HG03064 (cell line): ENCODE results near the gene RAD51B.

ENCODE experiments used
- ATAC-seq: cut with Tn5 transposase; IDR thresholded peaks from one replicate; pipeline ENCODE4 v1.9.1; 2021; ENCODE audit warnings: low read depth; ENCODE audit not compliant: unreplicated experiment

Gene RAD51B

DNA sequence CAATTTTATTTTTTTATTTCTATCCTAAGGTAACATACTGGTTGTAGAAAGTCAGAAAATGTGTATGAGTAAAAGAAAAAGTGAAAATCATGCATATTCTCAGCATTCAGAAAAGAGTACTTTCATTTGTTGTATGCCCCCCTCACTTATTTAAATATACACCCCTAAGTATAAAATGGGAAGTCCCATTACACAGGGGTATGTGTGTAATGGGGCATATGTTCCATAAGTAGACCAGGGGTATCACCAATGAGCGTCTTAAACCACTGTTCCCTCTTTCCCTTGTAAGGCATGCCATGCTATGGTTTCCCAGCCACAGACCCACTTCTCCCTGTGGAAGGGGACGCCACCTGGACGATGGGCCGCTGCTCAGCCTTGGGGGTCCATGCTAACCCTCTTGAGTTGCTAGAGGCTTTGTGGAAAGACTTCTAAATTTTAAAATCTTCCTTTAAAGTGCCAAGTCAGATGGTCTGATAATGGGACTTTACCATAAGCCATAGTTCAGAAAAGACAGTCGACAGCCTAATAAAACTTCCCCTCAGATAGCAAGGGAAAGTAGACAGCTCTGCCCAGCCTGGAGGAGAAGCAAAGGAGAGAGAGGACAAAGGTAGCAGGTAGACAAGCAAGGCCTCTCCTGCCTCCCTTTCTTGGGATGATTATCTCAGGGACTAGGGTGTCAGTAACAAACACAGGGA lies 855.1 kb downstream of the RAD51B start:
- ATAC-seq, result no peak

DNA sequence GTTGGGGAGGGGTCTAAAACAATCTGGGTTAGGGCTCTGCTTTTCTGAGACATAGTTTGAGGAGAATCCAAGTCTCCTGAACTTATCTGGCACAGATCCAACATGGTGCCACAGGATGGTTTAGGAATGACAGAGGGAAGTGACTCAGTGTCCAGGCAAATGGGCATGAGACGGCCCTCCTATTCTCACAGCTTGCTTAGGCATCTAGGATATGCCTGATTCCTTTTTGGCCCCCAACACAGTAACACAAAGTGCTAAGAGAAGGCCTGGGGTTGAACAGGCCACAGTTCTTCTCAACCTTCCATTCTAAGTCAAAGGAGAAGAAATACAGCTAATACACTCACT lies 855.6 kb downstream of the RAD51B start:
- ATAC-seq, result no peak

DNA sequence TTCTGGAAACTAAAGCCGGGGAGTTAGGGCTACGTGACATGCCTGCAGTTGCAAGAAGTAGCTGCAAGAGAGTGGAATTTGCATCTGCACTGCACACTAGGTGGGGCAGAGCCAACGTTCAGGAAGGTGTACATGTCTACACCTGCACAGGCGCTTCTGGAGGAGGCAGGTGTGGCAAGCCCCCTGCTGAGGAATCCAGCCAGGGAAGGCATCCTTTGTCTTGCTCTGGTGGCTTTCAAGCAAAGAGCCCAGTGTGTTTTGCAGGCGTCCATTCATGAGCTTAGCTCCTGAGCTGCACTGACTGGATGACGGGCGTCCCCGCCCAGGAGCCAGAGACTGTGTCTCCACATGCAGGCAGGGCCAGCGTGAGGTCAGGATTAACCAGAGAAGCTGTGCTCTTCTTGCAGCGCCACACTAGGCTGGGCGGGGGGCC lies 856.9 kb downstream of the RAD51B start:
- ATAC-seq, result no peak

DNA sequence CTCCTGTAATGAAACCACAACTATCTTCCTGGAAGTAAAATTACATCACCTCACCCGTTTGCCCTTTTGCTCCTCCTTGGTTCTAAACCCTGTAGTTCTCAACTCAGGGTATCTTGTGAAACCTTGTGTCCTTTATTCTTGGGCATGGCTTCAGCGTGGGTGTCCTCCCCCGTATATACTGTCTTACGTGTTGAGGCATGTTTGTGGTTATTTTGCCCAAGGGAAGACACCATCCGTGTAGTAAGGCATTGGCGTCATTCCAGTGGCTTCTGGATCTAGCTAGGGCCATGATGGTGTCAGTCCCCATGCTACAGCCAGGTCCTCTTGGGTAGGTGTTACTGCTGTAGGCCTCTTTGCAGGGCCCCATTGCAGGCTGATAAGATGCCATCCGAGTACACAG lies 857.9 kb downstream of the RAD51B start:
- no peak for ATAC-seq

DNA sequence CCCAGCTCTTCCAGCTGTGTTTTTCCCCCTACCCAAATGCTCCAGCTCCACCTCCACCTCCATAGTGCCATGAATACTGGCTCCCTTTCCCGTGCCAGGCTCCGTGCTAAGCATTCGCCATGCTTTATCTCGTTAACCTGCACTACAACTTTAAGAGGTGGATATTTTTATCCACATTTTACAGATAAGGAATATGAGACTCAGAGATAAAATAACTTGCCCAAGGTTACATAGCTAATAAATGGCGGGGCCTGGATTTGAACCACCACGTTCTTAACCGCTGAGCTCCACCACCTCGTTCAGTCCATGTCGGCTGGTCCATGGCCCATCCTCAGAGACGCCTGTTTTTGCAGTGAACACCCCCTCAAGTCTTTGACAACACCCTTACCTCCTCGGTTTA lies 858.3 kb downstream of the RAD51B start:
- no peak for ATAC-seq

DNA sequence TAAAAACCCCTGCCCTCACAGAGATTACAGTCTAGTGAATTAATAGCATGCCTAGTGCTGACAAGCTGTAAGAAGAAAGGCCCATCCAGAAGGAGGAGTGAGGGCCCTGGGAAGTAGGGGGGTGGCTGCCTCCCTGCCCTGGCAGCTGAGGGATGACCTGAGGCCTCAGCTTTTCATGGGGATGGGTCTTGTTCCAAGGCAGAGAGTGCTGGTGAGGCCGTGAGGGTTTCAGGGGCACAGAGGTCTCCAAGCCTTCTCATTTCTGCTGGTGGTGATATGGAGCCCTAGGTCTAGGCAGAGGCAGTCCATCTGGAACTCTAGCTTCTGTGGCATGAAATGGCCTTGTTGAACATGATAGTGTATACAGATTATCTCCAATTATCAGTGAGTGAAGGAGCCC lies 858.9 kb downstream of the RAD51B start:
- ATAC-seq, result no peak

DNA sequence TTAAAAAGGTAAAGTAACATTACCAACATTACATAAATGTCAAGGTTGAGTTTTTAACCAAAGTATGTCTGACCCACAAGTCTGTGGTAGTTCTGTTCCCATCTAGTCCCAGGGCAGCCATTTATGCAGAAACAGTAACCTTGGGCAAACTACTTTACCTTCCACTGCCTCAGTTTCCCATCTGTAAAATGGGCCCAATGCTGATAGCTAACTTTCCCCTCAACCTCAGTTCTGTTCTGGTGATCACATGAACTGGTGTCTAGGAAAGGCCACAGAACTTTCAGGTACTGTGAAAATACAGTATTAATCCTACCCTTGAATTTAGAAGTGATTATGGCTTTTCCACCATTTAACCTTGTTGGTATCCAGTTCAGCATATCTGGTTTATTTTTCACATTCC lies 859.7 kb downstream of the RAD51B start:
- no peak for ATAC-seq

DNA sequence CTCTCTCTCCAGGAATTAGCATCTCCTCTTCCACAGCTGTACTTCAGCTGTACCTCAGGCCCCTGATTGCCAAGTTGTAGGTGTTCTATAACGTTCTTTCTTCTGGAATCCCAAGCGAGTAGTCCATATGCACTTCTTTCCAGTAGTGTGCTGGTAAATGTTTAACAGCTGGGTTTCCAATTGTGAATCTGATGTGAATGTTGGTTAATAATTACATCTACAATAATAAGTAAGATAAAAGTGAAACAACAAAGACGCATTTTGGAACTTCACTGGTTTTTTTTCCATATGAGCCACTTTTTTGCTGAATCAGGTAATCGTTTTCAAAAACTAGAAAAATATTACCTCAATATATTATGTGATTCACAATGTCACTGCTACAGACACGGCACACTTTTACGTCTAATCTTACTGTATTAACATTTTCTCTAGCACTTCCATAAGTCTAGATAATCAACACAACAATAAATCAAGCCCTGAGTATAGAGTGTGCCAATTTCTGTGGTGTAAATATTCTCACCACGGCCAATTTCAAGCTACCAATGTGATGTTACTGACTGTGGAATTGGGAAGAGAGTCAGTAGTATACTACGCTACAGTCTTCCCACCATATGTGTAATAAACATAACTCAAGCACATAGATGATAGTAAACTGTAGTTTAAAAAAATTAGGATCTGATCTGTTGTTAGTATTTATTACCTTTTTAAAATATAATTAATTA lies 860.3 kb downstream of the RAD51B start:
- no peak for ATAC-seq

DNA sequence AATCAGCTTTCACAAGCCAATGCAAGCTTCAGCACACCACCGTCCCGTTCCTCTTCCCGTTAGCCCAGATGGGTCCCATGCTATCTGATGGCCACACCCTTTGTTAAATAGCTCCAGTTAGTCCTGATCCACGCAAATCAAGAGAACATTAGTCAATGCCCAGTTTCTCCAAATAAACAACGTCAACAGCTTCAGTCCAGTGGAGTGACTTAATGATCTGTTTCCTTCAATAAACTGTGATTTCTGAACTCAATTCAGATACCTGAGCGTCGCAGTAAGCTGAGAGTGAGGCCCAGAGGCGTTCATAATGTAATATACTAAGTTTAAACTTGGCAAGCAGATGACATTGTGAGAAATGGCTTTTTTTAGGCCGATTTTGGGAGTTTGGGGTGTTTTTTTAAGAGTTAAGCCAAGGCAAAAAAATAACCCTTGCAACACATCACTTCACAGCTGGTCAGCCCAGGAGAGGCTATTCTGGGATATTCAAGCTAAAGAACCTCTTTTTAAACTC lies 861.0 kb downstream of the RAD51B start:
- no peak for ATAC-seq

DNA sequence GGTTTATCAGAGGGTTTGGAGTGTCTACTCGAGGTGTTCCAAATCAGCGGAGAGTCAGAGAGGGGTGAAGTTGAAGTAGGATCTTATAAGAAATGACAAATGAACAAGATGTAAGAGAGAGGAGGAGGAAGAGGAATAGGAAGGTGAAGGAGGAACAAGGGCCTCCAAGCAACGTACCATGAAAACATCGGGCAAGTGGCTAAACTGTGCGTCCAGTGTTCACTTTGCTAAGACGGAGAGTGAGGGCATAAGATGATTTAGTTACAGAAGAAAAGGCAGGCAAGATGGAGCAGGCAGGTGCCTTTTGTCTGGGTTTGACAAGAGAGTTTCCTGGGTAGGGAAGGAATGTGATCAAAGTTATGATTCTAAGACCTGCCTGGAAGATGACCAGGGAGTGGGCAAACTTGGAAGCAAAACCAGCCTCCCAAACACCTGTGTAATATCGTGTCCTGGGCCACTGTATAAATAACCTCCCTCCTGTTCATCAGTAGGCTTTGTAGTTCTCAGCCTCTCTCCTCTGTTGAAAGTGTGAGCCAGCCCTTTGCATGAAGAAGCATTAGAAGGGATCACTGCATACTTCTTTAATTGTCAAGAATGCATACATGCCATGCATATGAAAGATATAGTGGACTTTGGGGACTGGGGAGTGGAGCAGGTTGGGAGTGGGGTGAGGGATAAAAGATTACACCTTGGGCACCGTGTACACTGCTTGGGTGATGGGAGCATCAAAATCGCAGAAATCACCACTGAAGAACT lies 861.9 kb downstream of the RAD51B start:
- ATAC-seq, result no peak

DNA sequence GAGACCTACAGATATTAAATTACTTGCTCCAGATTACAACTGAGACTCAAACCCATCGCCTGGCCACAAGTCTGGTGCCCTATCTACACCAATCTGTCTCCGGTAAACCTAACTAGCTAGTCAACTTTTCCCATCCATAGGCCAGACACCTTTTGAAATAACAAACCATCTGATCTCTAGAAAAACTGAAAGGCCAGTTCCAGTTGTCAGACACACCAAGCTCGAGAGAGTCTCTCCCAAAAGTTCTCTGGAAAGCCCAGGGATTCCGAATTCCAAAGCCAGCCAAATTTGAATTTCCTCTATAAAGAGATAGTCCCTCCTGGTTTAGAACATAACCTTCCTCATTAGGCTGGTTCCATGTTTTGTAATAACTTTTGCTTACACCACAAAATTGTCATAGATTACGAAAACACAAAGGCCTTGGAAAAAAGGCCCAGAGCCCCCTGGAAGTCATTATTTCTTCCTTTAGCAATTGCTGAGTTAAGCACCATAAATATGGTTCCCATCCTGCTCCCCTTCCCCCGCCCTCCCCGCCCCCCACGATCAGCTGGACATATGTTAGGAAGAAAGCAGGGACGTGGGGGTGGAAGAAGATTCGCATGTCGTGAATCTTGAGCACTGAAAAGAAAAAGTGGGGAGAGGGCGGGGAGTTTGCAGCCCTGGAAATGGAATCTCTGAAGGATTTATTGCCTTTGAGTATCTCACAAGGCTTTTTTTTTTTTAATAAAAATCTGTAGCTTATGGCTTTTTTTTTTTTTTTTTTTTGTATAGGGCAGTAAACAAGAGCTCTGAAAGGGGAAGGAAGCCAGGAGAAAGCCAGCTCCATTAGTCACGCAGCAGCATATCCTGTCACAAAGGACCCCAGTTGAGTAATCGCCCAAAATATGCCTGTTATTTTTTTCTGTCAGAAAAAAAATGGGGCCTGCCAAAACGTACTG lies 862.9 kb downstream of the RAD51B start:
- no peak for ATAC-seq

DNA sequence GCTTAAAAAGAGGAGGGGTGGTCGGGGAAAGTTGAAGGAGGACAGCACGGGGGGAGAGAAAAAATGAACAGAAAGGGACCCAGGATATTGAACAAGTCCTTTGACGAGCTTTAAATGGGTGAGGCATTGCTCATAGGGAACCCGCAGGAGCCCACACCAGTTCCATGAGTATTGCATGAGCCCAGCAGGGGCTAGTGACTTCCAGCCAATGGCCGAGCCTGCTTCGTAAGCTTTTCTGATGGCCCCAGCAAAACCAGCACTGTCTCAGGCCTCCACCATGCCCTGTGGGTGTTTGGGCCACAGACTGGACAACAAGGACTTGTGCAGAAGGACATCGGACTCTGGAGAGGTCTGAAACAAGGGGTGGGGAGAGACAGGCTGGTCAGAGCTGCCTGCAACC lies 863.7 kb downstream of the RAD51B start:
- no peak for ATAC-seq

DNA sequence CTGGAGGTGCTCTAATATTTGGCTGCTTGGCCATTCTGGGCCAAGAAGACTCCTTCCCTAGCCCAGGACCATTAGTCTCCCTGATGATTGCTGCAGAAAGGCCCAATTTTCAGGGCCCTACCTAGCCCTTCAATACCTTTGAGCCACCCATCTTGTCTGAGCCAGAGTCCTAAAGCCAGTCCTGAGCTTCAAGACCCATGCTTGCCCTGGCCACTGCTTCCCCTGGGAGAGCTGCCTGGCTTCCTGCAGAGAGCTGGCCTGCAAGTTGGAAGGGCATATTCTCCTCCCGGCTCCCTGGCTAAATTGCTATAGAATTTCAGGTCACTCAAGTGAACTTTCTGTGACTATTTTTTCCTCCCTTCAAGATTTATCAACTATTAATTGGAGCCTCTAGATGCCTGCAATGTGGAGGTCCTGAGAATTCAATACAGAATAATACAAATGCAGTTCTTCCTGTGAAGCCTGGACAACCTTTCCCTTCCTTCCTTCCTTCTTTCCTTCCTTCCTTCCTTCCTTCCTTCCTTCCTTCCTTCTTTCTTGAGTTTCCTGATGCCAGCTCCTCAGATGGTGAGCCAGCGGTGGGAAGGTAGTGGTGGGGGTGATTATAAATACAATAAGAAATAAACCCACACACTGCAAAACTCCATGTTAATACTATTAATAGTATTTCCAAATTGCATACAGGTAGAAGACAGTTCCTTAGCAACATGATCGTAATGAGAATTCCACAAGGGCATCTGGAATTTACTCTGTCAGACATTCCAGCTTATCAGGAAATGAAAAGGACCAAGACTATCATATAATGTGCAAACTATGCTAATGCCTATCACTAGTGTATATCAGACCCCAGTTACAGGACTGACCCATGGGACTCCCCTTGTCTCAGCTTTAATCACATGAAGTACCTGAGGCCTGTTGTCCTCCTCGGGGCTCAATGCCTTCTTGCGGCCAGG lies 865.2 kb downstream of the RAD51B start:
- ATAC-seq, result no peak

DNA sequence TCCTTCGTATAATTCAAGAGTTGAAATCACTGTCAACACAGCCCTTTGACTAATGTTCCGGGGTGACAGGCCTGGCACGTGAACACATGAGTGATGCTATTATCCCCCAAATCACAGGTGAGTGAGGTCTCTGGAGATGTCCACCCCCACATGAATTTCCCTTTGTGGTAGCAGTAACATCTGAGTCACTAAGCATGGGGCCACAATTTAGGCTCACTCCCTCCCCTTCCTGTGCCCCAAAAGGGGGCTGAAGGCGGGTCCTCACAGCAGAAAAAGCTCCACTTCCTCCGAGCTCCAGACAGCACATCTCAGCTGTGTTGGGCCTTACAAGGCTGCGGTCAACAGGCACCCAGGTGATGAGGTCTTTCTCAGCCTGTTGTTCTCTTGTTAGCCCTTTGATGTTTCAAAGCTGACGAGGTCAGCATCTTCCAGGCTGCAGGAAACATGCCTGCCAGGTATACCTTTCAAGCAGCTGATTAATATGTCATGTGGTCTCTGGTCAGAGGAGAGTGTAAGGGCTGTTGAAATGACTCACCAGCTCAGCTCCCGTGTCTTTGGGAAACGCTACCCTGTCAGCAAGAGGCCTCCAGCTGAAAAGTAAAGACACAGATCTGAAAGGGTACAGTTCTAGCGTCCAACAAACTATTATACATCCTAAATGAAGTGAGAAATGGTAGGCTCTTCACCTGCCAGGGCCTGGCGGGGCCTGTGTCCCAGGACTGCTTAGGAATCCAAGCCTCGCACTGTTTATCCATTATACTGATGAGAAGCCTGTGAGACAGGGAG lies 866.0 kb downstream of the RAD51B start:
- ATAC-seq, result peak; percentile 74

DNA sequence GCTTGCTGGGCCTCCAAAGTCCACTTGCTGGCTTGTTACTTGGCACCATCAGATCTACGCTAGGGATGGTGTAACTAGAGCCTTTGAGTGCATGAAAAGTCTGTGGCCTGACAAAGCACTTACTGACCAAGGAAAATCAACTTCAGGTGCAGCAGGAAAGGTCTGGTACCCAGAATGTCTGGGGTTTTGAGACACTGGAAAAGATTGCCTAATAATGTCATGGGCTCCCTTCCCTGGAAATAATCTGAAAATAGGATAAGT lies 866.6 kb downstream of the RAD51B start:
- no peak for ATAC-seq

DNA sequence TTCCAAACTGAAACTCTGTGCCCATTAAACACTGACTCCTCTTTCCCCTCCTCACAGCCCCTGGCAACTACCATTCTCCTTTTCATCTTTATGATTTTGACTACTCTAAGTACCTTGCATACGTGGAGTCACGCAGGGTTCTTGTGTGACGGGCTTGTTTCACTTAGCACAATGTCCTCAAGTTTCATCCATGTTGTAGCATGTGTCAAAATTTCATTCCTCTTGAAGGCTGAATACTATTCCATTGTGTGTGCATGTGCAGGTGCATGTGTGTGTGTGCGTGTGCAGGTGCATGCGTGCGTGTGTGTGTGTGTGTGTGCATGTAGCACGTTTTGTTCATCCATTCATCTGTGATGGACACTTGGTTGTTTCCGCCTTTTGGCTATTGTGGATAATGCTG lies 867.1 kb downstream of the RAD51B start:
- ATAC-seq, result no peak

DNA sequence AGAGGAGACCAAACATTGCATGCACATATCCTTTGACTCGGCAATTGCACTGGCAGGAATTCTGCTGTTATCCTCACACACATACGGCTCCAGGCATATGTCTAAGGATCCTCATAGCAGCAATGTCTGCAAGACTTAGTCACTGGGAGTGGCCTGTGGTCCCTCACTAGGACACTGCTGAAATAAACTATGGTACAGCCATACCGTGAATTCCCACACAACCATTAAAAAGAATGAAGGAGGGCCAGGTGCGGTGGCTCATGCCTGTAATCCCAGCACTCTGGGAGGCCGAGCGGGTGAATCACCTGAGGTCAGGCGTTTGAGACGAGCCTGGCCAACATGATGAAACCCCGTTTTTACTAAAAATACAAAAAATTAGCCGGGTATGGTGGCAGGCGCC lies 868.2 kb downstream of the RAD51B start:
- no peak for ATAC-seq

DNA sequence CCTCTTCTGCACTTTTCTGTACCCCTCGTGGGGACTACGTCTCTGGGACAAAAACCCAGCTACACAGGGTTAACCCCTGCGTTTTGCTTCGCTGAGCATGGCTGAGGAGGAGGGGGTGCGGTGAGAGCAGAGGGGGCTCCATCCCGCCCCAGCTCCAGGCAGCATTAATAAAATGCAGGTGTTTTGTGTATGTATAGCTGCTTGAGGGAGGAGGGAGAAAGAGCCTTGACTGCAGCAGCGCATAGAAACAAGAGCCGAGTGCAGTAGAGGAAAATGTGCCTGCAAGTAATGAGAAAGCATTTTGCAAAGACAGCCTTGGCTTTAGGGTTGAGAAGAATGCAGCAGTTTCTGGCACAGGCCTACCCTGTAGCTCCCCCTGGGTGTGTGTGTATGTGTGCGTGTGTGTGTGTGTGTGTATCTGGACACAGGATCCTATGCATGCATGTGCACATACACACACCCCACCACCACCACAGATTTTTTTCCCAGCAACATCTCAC lies 869.3 kb downstream of the RAD51B start:
- ATAC-seq, result no peak

DNA sequence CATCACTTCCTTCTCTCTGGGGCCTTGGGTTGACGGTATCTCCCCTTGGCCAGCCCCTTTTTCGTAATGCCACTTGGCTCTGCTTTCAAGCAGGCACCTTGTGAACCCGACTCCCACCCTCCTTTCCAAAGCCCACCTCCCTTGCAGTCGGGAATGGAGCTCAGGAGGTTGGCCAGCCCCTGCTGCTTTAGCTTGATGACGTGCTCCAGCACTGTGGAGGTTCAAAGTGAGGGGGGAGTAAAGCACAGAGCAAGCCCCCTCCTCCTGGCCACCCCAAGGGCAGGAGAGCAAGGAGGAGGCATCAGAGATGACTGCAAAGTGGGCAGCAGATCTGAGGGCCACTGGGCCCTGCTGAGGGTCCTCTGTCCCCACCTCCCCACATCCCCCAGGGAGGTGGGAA lies 869.9 kb downstream of the RAD51B start:
- ATAC-seq, result no peak
